NK-92 treated with Interleukin-12 subunit alpha and Interleukin-12 subunit beta, amount 100 ng/mL, for 24 hours (cell line): Measurements from ENCODE around the gene DCN.
"Not testable (repeated sequence)": the region's sequence is repeated elsewhere in the genome, so short reads cannot be mapped to it uniquely, and the experiment has no call there.

ENCODE experiments used
- DNase-seq: peaks from one replicate; lab custom pipeline; 2025; lab: John Stamatoyannopoulos, UW

DCN gene

DNA sequence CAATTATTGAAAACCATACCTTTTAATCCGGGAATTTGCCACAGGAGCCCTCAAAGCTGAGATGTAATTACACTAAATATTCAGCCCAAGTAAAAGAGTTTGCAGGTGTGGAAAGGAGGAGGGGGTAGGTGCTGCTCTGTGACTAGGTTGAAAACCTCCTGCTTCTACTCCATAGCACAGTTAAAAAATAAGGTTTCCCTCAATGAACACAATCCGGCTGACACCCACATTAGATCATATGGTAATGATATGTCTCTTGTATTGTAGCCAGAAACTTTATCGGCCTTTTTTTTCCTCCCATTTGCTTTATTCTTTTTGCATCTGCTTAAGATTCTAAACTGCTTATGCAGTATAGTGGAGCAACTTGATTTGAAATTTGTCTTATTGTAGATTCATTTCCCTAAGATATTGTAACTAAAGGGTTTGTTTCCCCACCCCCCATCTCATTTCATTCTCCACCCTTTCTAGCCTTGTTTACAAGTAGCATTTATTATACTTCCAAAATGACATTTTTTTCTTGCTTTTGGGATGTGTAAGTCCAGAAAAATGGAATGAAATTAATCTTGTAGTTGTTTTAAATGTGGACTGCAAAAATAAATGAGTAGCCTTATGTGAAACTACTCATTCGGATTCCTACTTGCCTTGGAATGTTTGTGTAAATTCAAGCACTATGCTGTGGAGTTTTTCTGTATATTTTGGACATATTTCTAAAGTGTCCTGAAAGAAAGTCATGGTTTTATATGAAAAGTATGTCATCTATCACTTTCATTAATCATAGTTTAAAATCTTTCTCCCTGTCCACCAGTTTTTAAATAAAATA lies at the start of gene DCN:
Gene DCN (minus strand): TSS at position 182 of the 820 bp plus-strand sequence. CDS start 4,265 bp downstream, outside the sequence.
- no peak for DNase-seq

- DNase-seq, result no peak
Measured at GRCh38 chr12:91230841-91231240, 48.2 kb upstream of the DCN start.

GRCh38 chr12:91226951-91227350 lies 44.3 kb upstream of the DCN start:
- no peak for DNase-seq

DNA sequence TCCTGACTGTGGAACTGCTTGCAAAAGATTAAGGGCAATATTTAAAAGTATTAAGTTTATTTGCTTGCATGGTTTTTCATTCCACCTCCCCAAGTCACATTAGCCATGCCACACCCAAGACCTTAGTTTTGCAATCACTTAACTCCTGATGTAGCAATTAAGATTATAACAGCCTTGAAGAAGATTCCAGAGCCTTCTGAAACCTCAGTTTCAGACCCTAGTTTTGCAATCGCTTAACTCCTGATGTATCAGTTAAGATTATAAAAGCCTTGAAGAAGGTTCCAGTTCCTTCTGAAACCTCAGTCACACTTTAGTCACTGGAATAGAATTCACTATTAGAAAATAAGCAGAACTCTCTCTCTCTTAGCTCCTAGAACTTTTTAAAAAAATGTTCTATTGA lies 42.7 kb upstream of the DCN start:
- no peak for DNase-seq

- DNase-seq, result no peak
Measured at GRCh38 chr12:91224401-91224800, 41.8 kb upstream of the DCN start.

GRCh38 chr12:91222746-91223145 lies 40.1 kb upstream of the DCN start:
- DNase-seq, result no peak

GRCh38 chr12:91219919-91220318 lies 37.3 kb upstream of the DCN start:
- no peak for DNase-seq

DNA sequence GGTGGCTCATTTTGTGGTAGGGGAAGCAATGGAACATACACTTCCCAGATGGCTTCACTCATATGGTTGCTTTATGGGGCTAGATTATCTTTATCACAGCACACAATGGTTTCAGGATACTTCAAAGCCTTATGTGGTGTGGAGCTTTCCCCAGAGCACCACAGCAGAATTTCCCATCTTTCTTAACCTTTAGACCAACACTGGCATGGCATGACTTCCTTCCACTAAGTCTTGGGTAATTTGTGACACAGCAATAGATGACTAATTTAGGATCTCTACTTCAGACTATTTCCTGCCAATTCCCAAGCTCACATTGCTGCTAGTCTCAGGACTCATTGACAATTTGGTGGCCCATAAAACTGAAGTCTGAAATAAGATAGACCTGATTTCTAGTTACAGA lies 36.9 kb upstream of the DCN start:
- no peak for DNase-seq

DNA sequence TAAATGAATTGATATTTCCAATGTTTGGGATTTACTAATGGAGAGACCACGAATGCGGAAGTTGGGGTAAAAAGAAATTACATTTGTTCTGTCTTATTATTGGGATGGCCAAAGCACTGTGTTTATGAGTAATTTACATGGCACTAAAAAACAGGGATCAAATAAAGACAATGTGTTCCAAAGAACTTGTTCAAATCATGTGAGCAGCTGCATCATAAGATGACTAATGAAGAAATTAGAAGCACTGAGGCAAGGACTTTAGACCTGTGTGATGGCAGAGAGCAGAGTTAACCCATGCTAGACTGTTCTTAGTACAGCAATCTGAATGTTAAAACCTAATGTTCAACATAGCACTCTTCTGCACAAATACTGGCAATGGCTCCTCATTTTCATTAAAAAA lies 34.3 kb upstream of the DCN start:
- DNase-seq, result no peak

DNA sequence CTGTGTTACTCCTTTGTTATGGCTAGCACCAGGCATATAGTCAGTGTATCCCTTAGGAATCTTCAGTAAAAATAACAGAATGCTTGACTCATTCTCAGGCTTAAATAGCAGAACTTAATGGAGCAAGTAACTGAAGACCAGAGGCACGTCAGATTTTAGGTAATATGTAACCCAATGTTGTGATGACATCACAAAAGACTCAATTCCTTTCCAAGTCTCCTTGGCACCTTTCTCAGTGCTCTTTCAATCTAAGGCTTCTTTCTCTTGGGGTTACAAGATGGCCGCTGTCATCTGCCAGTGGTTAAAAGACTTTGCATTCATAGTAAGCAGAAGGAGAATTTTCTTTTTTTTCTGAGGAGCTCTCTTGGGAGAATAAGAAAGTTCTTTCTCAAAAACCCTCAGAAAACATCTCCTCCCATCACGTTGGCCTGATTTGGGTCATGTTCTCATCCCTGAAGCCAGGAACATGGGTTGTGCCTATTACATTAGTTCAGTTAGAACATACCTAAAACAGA lies 33.4 kb upstream of the DCN start:
- no peak for DNase-seq

DNA sequence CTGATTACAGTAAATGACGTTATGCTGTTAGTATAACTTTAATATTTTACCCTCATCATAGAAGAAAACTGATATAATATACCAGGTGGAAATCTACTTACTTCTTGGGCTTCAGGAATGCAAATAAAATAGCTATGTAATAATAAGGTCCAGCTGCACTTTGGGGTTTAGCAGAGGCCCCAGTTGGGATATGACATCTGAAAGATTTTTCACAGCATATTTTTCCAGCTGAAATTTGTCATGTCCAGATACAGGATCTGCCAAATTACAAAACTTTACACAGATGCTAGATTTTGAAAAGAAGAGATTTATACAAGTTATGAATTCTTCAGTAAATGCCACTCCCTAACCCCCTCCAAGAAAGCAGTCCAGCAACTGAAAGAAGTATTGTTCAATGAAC lies 29.2 kb upstream of the DCN start:
- DNase-seq, result no peak

DNA sequence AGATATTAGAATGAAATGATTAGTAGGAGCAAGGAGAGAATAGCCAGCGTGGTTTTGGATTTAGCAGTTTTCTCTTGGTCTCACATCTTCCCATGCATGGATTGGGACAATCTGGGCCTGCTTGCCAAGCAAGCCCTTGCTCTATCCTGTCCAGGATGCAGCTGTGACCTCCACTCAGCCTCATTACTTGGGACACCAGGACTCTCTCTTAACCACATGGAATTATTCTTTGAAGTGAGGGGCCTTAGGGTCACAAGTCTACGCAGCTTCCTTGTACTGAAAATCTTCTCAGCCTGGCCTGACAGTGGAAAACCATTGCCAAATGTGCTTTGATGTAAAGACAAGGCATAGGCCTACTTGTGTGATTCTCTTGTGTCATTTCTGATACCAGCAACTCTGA lies 28.0 kb upstream of the DCN start:
- no peak for DNase-seq

GRCh38 chr12:91210144-91210543 lies 27.5 kb upstream of the DCN start:
- DNase-seq, result no peak

DNA sequence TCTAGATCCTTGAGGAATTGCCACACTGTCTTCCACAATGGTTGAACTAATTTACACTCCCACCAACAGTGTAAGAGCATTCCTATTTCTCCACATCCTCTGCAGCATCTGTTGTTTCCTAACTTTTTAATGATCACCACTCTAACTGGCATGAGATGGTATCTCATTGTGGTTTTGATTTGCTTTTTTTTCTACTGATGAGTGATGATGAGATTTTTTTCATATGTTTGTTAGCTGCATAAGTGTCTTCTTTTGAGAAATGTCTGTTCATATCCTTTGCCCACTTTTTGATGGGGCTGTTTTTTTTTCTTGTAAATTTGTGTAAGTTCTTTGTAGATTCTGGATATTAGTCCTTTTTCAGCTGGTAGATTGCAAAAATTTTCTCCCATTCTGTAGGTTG lies 24.7 kb upstream of the DCN start:
- DNase-seq, result not testable (repeated sequence)

- no peak for DNase-seq
Measured at GRCh38 chr12:91205811-91206210, 23.2 kb upstream of the DCN start.

- no peak for DNase-seq
Measured at GRCh38 chr12:91204421-91204820, 21.8 kb upstream of the DCN start.

- DNase-seq, result no peak
Measured at GRCh38 chr12:91203610-91204009, 21.0 kb upstream of the DCN start.

DNA sequence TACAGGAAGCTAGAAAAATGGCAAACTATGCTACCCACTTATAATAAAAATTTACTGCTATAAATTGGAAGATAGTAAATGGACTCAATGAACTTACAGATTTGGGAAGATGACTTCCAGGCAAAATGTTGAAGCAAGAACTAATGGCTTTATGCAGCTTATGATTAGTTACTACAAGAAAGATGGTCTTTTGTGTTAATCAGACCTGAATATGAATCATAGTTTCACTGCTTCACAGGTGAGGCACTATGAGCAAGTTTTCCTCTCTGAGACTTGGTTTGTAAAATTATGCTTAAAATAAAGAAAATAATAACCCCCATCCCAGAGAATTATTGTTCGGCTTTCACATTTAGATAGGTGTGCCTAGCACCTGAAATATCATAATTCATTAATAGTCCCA lies 19.8 kb upstream of the DCN start:
- DNase-seq, result no peak

DNA sequence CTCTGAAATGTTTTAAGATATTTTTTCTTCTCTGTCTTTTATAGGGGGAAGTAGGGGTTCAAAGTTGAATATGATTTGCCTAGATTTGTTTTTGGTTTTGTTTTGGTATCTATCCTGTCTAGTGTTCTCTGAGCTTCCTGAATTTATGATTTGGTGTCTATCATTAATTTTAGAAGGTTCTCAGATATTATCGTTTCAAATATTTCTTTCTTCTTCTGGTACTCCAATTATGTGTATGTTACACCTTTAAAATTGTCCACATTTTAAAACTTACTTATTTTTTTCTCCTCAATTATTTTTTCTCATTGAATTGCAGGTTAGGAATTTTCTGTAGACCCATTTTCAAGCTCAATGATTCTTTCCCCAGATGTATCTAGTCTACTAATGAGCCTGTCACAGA lies 13.8 kb upstream of the DCN start:
- DNase-seq, result no peak

- no peak for DNase-seq
Measured at GRCh38 chr12:91194500-91194899, 11.9 kb upstream of the DCN start.

DNA sequence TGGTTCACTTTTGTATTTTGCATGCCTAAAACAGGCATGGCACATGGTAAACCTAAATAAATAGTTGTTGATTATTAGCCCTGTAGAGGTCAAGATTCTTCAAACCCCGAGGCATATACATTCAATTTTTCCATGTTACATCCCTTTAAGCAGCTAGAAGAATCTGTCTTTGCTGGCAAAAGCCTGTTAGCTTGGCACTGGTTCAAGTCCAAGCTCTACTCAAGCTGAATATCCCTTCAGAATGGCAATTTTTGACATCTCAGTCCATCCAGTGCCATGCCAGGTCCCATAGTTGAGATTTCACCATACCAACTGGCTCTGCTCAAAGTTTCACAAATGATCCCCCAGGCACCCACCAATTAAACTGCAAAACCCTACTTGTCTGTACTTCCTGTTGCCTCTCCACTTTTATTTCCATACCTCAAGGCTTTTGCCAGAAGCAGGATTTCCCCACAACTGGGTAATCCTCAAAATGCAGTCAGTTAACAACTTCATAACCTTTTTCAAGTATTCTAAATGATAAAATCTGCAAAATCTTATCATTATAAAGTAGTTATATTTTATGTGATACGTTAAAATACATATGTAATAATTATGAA lies 9.0 kb upstream of the DCN start:
- no peak for DNase-seq

DNA sequence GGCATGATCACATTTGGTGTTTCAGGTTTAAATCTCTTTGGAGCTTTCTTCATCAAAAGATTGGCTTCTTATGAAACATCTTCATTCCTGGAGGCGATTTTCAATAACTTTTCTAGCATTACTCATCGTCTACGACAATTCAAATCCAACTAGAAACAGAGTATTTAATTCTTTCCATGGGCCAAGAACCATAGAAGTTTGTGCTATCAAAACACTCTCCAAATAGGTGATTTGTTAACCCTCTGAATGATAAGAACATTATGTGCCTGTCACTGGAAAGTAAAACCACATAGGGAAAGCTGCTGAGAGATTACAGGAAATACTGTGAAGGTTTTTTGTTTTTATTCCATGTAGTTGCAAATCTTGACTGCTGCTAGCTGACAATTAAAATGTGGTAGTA lies 6.9 kb upstream of the DCN start:
- no peak for DNase-seq

GRCh38 chr12:91188778-91189177 lies 6.2 kb upstream of the DCN start:
- DNase-seq, result no peak

GRCh38 chr12:91186156-91186555 lies 3.5 kb upstream of the DCN start:
- no peak for DNase-seq
